Small intestine (tissue), 7 donors: Measurements from ENCODE around the gene ELP2. TPM values are rescaled to one million over a fixed set of nuclear protein-coding genes. Genes with fewer than 3 reads are reported as not detected.
A peak's percentile ranks its signal among the peaks of the same experiment; 100 is the strongest.
"Not testable (repeated sequence)": the region's sequence is repeated elsewhere in the genome, so short reads cannot be mapped to it uniquely, and the experiment has no call there.

Source experiments
- DNase-seq, 2 donors: peaks; one replicate each; pipeline versions ENCODE4 v3.0.0 to v3.0.0-alpha.2; 2013
- FAIRE-seq: peaks from 2 replicates; lab custom pipeline; 2012; peaks lifted over from hg19 to GRCh38; lab: Jason Lieb, UNC
- H3K27ac ChIP-seq, 3 donors: one replicate each; pipeline ENCODE4 v1.5.1; 2013; ENCODE audit warnings: low read length in 2 of 3, mild to moderate bottlenecking in 2 of 3, control low read depth in 1 of 3, inconsistent platforms in 1 of 3, low read depth in 1 of 3, moderate library complexity in 1 of 3
- H3K27me3 ChIP-seq, 3 donors: one replicate each; pipeline ENCODE4 v1.6.1; 2013; ENCODE audit warnings: low read length in 3 of 3, inconsistent platforms in 1 of 3; ENCODE audit not compliant: control insufficient read depth in 3 of 3, insufficient read depth in 3 of 3
- H3K36me3 ChIP-seq, 3 donors: one replicate each; pipeline ENCODE4 v1.6.1; 2013; ENCODE audit warnings: low read length in 3 of 3, inconsistent platforms in 1 of 3, low read depth in 1 of 3, mild to moderate bottlenecking in 1 of 3, moderate library complexity in 1 of 3; ENCODE audit not compliant: control insufficient read depth in 3 of 3, insufficient read depth in 2 of 3
- H3K4me1 ChIP-seq, 3 donors: one replicate each; pipeline ENCODE4 v1.6.1; 2013; ENCODE audit warnings: low read length in 2 of 3, inconsistent platforms in 1 of 3, low read depth in 1 of 3, mild to moderate bottlenecking in 1 of 3, moderate library complexity in 1 of 3; ENCODE audit not compliant: control insufficient read depth in 3 of 3, insufficient read depth in 2 of 3
- H3K4me3 ChIP-seq, 3 donors: one replicate each; pipeline ENCODE4 v1.5.1; 2013; ENCODE audit warnings: low read length in 3 of 3, control low read depth in 1 of 3, inconsistent platforms in 1 of 3, low read depth in 1 of 3, mild to moderate bottlenecking in 1 of 3, moderate library complexity in 1 of 3
- H3K9me3 ChIP-seq, 2 donors: one replicate each; pipeline ENCODE4 v1.6.1; 2013; ENCODE audit warnings: low read depth in 1 of 2, low read length in 1 of 2; ENCODE audit not compliant: control insufficient read depth in 2 of 2, insufficient read depth in 1 of 2
- WGBS, 3 donors: extraction: QIAGEN DNeasy Blood & Tissue Kit; methylation state at CpG; one replicate each; pipeline ENCODE4 v1.1.7; 2013; 5-methylcytosine and 5-hydroxymethylcytosine counted together
- polyA plus RNA-seq, 4 donors: library from polyadenylated mRNA; stranded (reverse) in 3 of 4; unstranded in 1 of 4; fragments of 200-250 nt in 3 of 4; fragments of 120-200 nt in 1 of 4; gene quantifications; one replicate each; pipeline versions ENCODE4 v1.2.1 to v1.2.3, GENCODE V29; 2013
- donor health status: healthy with polysubstance abuse.
- donor health status: control.
- donor health status: control.
- donor health status: Bipolar disorder and iron deficiency.
- donor health status: healthy.

Gene ELP2
- polyA plus RNA-seq, 4 donors, result 30.2 to 93.4 (median 31.7) TPM

DNA sequence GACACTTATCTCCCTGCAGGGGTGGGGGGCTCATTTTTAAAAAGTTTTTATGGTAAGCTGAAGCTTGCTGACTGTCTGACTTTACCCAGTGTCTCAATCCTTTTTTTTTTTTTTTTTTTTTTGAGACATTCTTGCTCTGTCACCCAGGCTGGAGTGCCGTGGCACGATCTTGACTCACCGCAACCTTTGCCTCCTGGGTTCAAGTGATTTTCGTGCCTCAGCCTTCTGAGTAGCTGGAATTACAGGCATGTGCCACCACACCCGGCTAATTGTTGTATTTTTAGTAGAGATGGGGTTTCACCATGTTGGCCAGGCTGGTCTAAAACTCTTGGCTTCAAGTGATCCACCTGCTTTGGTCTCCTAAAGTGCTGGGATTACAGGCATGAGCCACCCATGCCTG is 37.6 kb upstream of the ELP2 start:
- H3K36me3 ChIP-seq, FAIRE-seq, H3K27me3 ChIP-seq, H3K9me3 ChIP-seq, H3K4me1 ChIP-seq, H3K4me3 ChIP-seq, H3K27ac ChIP-seq: not testable (repeated sequence)
- peak in 1 of 2 donors; percentile 42 for DNase-seq
- WGBS, 3 donors, result 37 to 64% (median 45%) methylated on average over 5 of the region's 5 CpGs

DNA sequence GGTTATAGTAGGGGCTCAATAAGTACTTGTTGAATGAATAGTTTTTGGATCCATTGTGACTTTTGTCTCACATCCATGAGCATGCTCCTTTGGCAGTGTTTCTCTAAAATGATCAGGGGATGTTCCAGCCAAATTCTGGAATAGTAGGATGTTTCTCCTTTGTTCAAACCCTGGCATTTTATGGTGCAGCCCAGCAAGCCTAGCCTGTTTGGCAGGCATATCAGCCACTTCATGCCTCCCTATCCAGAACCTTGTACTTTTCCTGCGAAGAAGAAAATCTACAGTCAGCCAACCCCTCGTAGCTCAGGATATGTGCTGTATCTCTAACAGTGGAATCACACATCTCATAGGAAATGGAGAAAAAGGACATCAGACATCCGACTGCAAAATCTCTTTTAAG is 35.3 kb upstream of the ELP2 start:
- WGBS, 3 donors, result 51 to 77% (median 63%) methylated on average over 3 of the region's 3 CpGs

DNA sequence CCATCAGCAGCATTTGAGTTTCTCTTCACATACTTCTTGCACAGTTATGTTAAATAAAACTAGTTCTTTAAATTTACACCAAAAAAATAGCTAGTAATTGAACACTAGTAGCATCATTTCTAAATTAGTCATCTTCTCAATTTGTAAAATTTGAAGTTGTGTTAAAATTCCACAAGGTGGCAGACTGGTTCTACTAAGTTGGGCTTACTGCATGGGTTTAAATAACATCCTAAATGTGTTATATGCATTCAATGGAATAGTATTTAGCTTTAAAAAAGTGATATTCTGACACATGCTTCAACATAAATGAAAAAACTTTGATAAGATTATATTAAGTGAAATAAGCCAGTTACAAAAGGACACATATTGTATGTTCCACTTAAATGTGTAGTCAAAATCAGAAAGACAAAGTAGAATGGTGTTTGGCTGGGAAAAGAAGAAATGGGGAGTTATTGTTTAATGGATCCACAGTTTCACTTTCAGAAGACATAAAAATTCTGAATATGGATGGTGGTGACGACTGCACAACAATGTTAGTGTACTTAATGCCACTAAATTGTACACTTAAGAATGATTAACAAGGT is 33.7 kb upstream of the ELP2 start:
- H3K4me3 ChIP-seq, result no peak overlapping the region
- FAIRE-seq, result peak; percentile 44
- H3K27ac ChIP-seq, result no peak overlapping the region
- no peaks in the 10 kb centered on the region for H3K4me1 ChIP-seq
- no peaks in the 10 kb centered on the region for H3K27me3 ChIP-seq
- WGBS, 3 donors, result 20 to 26% (median 23%) methylated on average over 1 of the region's 1 CpG
- H3K9me3 ChIP-seq, result no peaks in the 10 kb centered on the region
- H3K36me3 ChIP-seq, result no peaks in the 10 kb centered on the region
- peak; percentile 39 to 53 for DNase-seq

More for the DNA sequence above, 35.3 kb upstream of the ELP2 start:
- DNase-seq (no peak), FAIRE-seq (no peak)
- Histone ChIP-seq H3K4me1 (no peaks in the 10 kb centered on the region), H3K27ac (no peak overlapping the region), H3K4me3 (no peak overlapping the region), H3K9me3 (no peaks in the 10 kb centered on the region), H3K36me3 (no peaks in the 10 kb centered on the region), H3K27me3 (no peaks in the 10 kb centered on the region)

DNA sequence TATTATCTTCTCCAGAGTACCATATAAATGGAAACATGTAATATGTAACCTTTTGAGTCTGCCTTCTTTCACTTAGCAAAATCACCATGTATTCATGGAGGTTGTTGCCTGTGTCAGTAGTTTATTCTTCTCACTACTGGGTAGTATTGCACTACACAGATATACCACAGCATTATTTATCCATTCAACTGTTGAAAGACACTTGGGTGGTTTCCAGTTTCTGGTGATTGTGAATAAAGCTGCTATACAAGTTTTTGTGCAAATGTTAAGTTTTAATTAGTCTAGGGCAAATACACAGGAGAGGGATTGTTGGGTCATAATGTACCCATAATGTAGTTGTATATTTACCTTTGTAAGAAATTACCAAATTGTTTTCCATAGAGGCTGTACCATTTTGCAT is 32.7 kb upstream of the ELP2 start:
- H3K9me3 ChIP-seq, result peaks cover 0 to 6% of the 10 kb centered on the region in 2 donors
- no peak overlapping the region for H3K4me3 ChIP-seq
- no peaks in the 10 kb centered on the region for H3K4me1 ChIP-seq
- DNase-seq (no peak), FAIRE-seq (no peak)
- H3K36me3 ChIP-seq, result no peaks in the 10 kb centered on the region
- H3K27me3 ChIP-seq, result no peaks in the 10 kb centered on the region
- H3K27ac ChIP-seq, result no peak overlapping the region

DNA sequence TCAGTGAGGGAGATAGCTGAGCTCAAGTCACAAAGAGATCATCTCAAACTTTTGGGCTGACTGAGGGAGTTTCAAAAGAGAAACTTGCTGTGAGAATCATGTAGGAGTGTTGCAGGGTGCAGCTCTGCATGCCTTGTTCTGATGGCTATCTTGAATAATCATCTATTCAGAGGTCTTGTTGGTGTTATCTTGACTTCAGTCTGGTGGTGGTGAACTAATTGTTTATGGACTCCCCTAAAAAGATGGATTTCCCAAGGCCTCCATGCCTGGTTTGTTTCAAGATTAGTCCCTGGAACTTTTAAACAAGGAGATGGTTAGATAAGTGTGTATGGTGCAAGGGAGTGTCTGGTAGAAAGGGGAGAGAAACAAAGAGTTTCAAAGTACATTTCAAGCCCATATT is 30.4 kb upstream of the ELP2 start:
- H3K27ac ChIP-seq, result no peak overlapping the region
- H3K4me3 ChIP-seq, result no peak overlapping the region
- no peaks in the 10 kb centered on the region for H3K27me3 ChIP-seq
- no peaks in the 10 kb centered on the region for H3K4me1 ChIP-seq
- no peak for DNase-seq
- no peaks in the 10 kb centered on the region for H3K36me3 ChIP-seq
- FAIRE-seq, result no peak
- peaks cover 0 to 13% of the 10 kb centered on the region in 2 donors for H3K9me3 ChIP-seq

DNA sequence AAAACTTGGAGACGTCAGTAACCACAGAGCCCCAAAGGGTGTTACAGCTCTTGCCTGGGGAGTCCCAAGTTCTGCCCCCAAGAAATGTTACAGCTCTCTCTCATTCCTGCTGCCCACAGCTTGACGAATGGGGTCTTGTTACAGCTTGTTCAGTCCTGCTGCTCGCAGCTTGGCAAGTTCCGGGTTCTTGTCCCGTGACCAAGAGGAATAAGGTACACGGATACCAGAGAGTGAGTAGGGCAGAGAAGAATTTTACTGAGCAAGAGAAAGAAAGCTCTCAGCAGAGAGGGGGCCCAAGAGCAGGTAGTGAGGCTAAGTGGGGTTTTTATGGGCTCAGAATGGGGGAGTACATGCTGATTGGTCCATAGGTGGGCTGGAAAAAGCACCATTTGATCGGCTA is 27.8 kb upstream of the ELP2 start:
- FAIRE-seq (no peak), DNase-seq (no peak)
- Histone ChIP-seq H3K27ac (no peak overlapping the region), H3K4me3 (no peak overlapping the region), H3K4me1 (no peaks in the 10 kb centered on the region), H3K36me3 (no peaks in the 10 kb centered on the region), H3K9me3 (peaks cover 0 to 13% of the 10 kb centered on the region in 2 donors), H3K27me3 (no peaks in the 10 kb centered on the region)
- WGBS, 3 donors, result 93 to 94% (median 93%) methylated on average over 7 of the region's 7 CpGs

DNA sequence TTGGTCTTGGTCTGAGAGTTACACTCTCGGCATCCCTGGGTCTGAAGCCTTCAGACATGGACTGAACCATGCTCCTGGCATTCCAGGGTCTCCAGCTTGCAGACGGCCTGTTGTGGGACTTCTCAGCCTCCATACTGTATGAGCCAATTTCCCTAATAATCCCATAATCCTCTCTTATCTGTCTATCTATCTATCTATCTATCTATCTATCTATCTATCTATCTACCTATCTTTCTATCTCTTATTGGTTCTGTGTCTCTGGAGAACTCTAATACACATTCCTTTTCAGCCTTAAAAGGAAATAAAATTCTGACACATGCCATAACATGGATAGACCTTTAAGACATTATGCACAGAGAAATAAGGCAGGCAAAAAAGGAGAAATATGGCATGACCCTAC is 24.9 kb upstream of the ELP2 start:
- Histone ChIP-seq H3K27me3 (no peaks in the 10 kb centered on the region), H3K36me3 (peaks cover 0 to 3% (median 0%) of the 10 kb centered on the region in 3 donors), H3K4me3 (no peak overlapping the region), H3K9me3 (peaks cover 0 to 13% of the 10 kb centered on the region in 2 donors), H3K4me1 (no peaks in the 10 kb centered on the region), H3K27ac (no peak overlapping the region)
- FAIRE-seq, result no peak
- WGBS, 3 donors, result 83 to 92% (median 85%) methylated on average over 2 of the region's 2 CpGs
- no peak for DNase-seq

DNA sequence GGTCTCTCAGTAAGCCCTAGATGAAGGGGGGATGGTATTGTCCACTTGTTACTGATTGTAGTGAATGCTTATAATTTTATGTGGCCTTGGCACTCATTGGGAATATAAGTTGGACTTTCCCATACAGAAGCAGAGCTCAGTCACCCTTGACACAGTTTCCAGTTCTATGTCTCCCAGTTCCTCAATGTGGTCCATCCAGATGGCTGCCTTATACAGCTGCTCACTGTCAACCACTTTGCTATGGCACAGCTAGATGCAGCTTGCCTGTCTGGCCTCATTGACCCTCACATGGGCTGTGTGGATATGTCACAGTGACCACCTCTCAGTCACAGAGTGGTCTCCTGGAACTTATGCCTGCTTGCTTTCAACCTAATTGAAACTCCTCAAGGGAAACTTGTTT is 22.2 kb upstream of the ELP2 start:
- Histone ChIP-seq H3K36me3 (peaks cover 5 to 8% (median 7%) of the 10 kb centered on the region in 3 donors), H3K9me3 (peaks cover 0 to 3% of the 10 kb centered on the region in 2 donors), H3K27me3 (no peaks in the 10 kb centered on the region), H3K4me1 (no peaks in the 10 kb centered on the region), H3K4me3 (no peak overlapping the region), H3K27ac (no peak overlapping the region)
- no peak for FAIRE-seq
- DNase-seq, result no peak

DNA sequence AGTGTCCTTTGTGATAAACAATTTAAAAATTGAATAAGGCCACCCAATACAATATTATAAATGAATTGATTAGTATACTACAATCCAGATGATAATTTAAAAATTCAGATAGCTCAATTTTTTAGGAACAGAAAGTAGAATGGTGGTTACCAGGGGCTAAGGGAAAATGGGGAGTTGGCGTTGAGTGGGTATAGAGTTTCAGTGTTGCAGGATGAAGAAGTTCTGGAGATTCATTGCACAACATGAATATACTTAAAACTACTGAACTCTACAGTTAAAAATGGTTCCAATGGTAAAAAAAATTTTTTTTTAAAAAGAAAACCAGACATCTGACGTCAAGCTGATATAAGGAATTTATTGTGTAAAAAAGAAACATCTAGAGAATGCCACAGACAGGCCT is 21.5 kb upstream of the ELP2 start:
- Histone ChIP-seq H3K27ac (no peak overlapping the region), H3K27me3 (no peaks in the 10 kb centered on the region), H3K9me3 (no peaks in the 10 kb centered on the region), H3K36me3 (peaks cover 7 to 10% (median 8%) of the 10 kb centered on the region in 3 donors), H3K4me3 (no peak overlapping the region), H3K4me1 (no peaks in the 10 kb centered on the region)
- WGBS, 3 donors, result 47 to 50% (median 48%) methylated on average over 2 of the region's 2 CpGs
- FAIRE-seq, result no peak
- no peak for DNase-seq
